Measurements from ENCODE around the gene PDE2A.

- TF ChIP-seq CTCF (IDR thresholded peaks at IDR 0.05), result no peak
- TF ChIP-seq EZH2phosphoT487 (IDR thresholded peaks at IDR 0.05), result no peak
- no peak for TF ChIP-seq EZH2 (IDR thresholded peaks at IDR 0.05)
These were observed 999 bp upstream of the PDE2A start for GRCh38 chr11:72675221-72675620.

Data from neural progenitor cell (in vitro differentiated cells).